Upper lobe of right lung (tissue), 1 donor: ENCODE results near the gene SMAP1. TPM values are rescaled to one million over a fixed set of nuclear protein-coding genes. Genes with fewer than 3 reads are reported as not detected.

Experiments
- ATAC-seq: fragments of 200-7000 bp; cut with Tn5 transposase; one replicate; pipeline ENCODE4 v1.9.1; 2020; ENCODE audit warnings: mild to moderate bottlenecking, moderate library complexity
- DNase-seq: peaks from one replicate; pipeline ENCODE4 v3.0.0-alpha.2; 2020
- H3K27ac ChIP-seq: fragments of 200-600 bp; one replicate; pipeline ENCODE4 v1.8.0; 2022
- H3K27me3 ChIP-seq: fragments of 200-600 bp; one replicate; pipeline ENCODE4 v1.8.0; 2022; ENCODE audit warnings: mild to moderate bottlenecking
- H3K36me3 ChIP-seq: fragments of 200-600 bp; one replicate; pipeline ENCODE4 v1.8.0; 2022
- H3K4me1 ChIP-seq: fragments of 200-600 bp; one replicate; pipeline ENCODE4 v1.8.0; 2022
- H3K4me3 ChIP-seq: fragments of 200-600 bp; one replicate; pipeline ENCODE4 v1.8.0; 2022; ENCODE audit warnings: mild to moderate bottlenecking
- H3K9me3 ChIP-seq: fragments of 200-600 bp; one replicate; pipeline ENCODE4 v1.8.0; 2022
- intact Hi-C: fragments of 100-400 bp; cut with DNase I; formaldehyde crosslinking; loops from one replicate; pipeline ENCODE4 v1.11.0; 2022
- total RNA-seq: library from RNA; stranded (reverse); fragmentation: NEBNext Ultra II Directional; extraction: Animal tissue kit (Norgen Biotek cat#: 25700); gene quantifications from one replicate; pipeline ENCODE4 v1.2.1, GENCODE V29; 2021
- TF ChIP-seq, protein P1 (sequence below): fragments of 200-600 bp; IDR thresholded peaks from one replicate; pipeline ENCODE4 v1.8.0; 2022; ENCODE audit warnings: antibody characterized with exemption
- donor health status: DM: no; HTN: yes; CAD: no; lungs with severe emphysema.

SMAP1 gene
- total RNA-seq, 1 donor from 2014 or later = 25.0 TPM

DNA sequence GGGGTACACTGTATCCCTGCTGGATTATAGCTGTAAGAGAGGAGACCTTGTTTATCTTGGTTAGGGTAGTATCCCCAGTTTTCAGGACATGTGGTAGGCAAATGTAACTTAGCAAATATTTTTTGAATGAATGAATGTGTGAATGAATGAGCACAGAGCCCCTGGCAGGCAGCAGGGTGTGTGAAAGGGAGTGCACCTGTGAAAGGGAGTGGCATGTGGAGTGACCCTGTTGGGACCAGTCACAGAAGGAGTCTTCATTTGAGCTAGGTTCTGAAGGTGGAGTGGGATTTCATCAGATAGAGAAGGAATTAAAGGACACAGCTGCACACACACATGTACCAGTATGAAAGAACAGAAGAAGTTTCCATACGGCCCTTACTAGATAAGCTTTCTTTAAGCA, 4.9 kb downstream of the SMAP1 start:
- H3K27ac ChIP-seq = no peak overlapping the region
- H3K4me1 ChIP-seq = peaks cover 16% of the 10 kb centered on the region
- intact Hi-C loops = no loop called here
- DNase-seq (no peak), ATAC-seq (no peak)
- no peaks in the 10 kb centered on the region for H3K27me3 ChIP-seq
- no peaks in the 10 kb centered on the region for H3K36me3 ChIP-seq
- TF ChIP-seq, protein P1, sequence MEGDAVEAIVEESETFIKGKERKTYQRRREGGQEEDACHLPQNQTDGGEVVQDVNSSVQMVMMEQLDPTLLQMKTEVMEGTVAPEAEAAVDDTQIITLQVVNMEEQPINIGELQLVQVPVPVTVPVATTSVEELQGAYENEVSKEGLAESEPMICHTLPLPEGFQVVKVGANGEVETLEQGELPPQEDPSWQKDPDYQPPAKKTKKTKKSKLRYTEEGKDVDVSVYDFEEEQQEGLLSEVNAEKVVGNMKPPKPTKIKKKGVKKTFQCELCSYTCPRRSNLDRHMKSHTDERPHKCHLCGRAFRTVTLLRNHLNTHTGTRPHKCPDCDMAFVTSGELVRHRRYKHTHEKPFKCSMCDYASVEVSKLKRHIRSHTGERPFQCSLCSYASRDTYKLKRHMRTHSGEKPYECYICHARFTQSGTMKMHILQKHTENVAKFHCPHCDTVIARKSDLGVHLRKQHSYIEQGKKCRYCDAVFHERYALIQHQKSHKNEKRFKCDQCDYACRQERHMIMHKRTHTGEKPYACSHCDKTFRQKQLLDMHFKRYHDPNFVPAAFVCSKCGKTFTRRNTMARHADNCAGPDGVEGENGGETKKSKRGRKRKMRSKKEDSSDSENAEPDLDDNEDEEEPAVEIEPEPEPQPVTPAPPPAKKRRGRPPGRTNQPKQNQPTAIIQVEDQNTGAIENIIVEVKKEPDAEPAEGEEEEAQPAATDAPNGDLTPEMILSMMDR = no peak
- H3K9me3 ChIP-seq = no peaks in the 10 kb centered on the region
- no peak overlapping the region for H3K4me3 ChIP-seq

DNA sequence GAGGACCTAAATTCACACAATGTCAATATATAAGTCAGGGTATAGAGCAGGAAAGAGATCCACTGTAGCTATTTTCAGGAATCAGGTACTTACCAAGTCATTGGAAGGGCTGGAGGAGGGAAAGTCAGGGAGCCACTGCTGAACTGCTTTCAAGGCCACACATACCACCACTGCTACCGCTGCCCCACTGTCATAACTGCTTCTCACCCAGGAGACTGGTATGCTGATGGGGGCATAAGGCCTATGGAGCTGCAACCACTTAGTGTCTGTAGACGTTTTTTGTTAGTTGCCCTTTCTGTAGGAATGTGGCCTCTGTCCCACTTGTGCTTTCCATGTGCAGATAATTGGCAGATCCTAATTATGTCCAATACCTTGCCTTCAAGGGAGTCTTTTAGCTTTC, 5.4 kb downstream of the SMAP1 start:
- Histone ChIP-seq H3K9me3 (no peaks in the 10 kb centered on the region), H3K27me3 (no peaks in the 10 kb centered on the region), H3K27ac (no peak overlapping the region), H3K4me1 (peaks cover 16% of the 10 kb centered on the region), H3K4me3 (no peak overlapping the region), H3K36me3 (no peaks in the 10 kb centered on the region)
- DNase-seq (no peak), ATAC-seq (no peak)
- intact Hi-C loops = no loop called here
- TF ChIP-seq, protein P1 = no peak

DNA sequence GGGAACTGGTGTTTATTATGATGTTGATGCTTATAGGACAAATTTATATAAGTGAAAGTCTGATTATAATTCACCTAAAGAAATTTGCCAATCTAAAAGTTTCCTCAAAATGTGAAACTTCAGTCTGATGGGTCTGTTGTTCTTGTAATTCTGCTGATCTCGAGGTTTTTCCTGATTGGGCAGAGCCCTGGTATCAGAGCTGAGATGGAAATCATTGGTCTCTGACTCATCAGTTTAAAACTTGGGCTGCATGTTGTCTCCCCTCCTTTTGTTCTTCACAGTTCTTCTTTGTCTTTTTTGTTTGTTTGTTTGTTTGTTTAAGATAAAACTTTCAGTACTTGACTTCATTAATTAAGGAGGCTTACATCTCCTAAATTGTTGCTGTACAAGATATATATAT, 5.9 kb downstream of the SMAP1 start:
- no peak for DNase-seq
- no peaks in the 10 kb centered on the region for H3K36me3 ChIP-seq
- TF ChIP-seq, protein P1 = no peak
- H3K27me3 ChIP-seq = no peaks in the 10 kb centered on the region
- no peak overlapping the region for H3K27ac ChIP-seq
- intact Hi-C loops = no loop called here
- H3K4me3 ChIP-seq = no peak overlapping the region
- ATAC-seq = no peak
- peaks cover 16% of the 10 kb centered on the region for H3K4me1 ChIP-seq
- H3K9me3 ChIP-seq = no peaks in the 10 kb centered on the region

DNA sequence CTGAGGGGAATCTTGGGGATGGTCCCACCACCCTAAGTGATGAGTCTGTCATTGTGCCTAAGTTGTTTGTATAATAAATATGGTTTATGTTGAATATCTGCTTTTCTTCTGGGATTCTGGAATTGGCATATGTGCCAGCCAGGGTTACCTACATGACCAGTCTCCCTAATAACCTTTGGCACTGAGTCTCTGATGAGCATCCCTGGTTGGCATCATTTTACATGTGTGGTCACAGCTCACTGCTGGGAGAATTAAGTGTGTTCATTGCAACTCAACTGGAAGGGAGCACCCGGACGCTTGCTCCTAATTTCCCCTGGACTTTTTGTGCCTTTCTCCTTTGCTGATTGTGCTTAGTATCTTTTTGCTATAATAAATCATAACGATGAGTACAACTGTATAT, 8.1 kb downstream of the SMAP1 start:
- Histone ChIP-seq H3K4me3 (no peak overlapping the region), H3K36me3 (no peaks in the 10 kb centered on the region), H3K27ac (no peak overlapping the region), H3K4me1 (peaks cover 3% of the 10 kb centered on the region), H3K27me3 (no peaks in the 10 kb centered on the region), H3K9me3 (no peaks in the 10 kb centered on the region)
- no peak for ATAC-seq
- intact Hi-C loops = no loop called here
- TF ChIP-seq, protein P1 = no peak
- no peak for DNase-seq

DNA sequence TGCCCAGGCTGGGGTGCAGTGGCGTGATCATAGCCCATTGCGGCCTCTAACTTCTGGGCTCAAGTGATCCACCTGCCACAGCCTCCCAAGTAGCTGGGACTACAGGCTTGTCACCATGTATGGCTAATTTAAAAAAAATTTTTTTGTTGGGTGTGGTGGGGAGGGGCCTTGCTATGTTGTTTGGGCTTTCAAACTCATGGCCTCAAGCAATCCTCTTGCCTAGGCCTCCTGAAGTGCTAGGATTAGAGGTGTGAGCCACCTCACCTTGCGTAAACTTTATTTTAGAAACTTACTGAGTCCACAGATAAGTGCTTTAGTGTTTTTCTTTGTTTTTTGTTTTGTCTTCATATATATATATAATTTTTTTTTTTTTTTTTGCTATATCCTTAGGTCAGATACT, 9.1 kb downstream of the SMAP1 start:
- ATAC-seq = no peak
- H3K4me1 ChIP-seq = peaks cover 3% of the 10 kb centered on the region
- no peaks in the 10 kb centered on the region for H3K36me3 ChIP-seq
- no peaks in the 10 kb centered on the region for H3K27me3 ChIP-seq
- TF ChIP-seq, protein P1 = no peak
- H3K4me3 ChIP-seq = no peak overlapping the region
- H3K27ac ChIP-seq = no peak overlapping the region
- intact Hi-C loops = no loop called here
- no peak for DNase-seq
- no peaks in the 10 kb centered on the region for H3K9me3 ChIP-seq

DNA sequence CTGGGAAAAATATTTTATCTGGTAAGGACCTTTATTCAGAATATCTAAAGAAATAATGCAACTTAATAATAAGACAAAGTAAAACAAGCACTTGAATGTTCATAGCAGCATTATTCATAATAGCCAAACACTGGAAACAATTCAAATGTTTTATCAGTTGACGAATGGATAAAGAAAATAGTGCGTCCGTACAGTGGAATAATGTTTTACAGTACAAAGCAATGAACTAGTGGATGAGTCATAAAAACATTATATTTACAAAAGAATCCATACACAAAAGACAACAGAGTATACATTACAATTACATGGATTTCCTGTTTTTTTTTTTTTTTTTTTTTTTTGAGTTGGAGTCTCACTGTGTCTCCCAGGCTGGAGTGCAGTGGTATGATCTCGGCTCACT, 12.7 kb downstream of the SMAP1 start:
- H3K9me3 ChIP-seq = no peaks in the 10 kb centered on the region
- TF ChIP-seq, protein P1 = no peak
- DNase-seq (no peak), ATAC-seq (no peak)
- no peak overlapping the region for H3K4me3 ChIP-seq
- H3K36me3 ChIP-seq = no peaks in the 10 kb centered on the region
- intact Hi-C loops = no loop called here
- no peaks in the 10 kb centered on the region for H3K4me1 ChIP-seq
- no peaks in the 10 kb centered on the region for H3K27me3 ChIP-seq
- H3K27ac ChIP-seq = no peak overlapping the region
